B cell (primary cell): ENCODE measurements around the gene WFDC5. TPM values are rescaled to one million over a fixed set of nuclear protein-coding genes. Genes with fewer than 3 reads are reported as not detected.

ENCODE experiments used
- ATAC-seq: fragments of 200-7000 bp; cut with Tn5 transposase; one replicate; pipeline ENCODE4 v1.10.0; 2021; ENCODE audit warnings: low read depth, mild to moderate bottlenecking, moderate number of reproducible peaks, moderate library complexity
- CTCF ChIA-PET: fragments of 350-600 bp; sonication (Branson Sonifier 250); formaldehyde crosslinking; loops from one replicate; lab custom pipeline; 2021; ENCODE audit warnings: antibody characterized with exemption, inconsistent platforms; lab: Charles Lee
- POLR2A ChIA-PET: fragments of 350-600 bp; sonication (Branson Sonifier 250); formaldehyde crosslinking; loops from one replicate; lab custom pipeline; 2021; ENCODE audit warnings: antibody characterized with exemption; lab: Charles Lee
- DNase-seq: peaks from one replicate; pipeline ENCODE4 v3.0.0; 2013
- H2AFZ ChIP-seq: 2 replicates; pipeline ENCODE4 v1.6.1; 2012; ENCODE audit warnings: mild to moderate bottlenecking, low read depth, low read length; ENCODE audit not compliant: insufficient read depth, poor library complexity, severe bottlenecking
- H3K27ac ChIP-seq, 2 donors: 1 replicate in 1 of 2; 2 replicates in 1 of 2; pipeline ENCODE4 v1.5.1; 2012 to 2013; ENCODE audit warnings: low read length in 2 of 2, mild to moderate bottlenecking in 2 of 2, moderate library complexity in 1 of 2
- H3K27me3 ChIP-seq, 4 experiments: fragments of 200-600 bp in 1 of 4; sonication (generic) in 1 of 4; replicated peaks in 1 of 4; 1 replicate in 2 of 4; 2 replicates in 2 of 4; pipeline versions ENCODE4 v1.6.1 to v1.7.0; 2013 to 2016; ENCODE audit warnings: low read length in 3 of 4, mild to moderate bottlenecking in 2 of 4, mixed read lengths in 1 of 4, moderate library complexity in 1 of 4; ENCODE audit not compliant: insufficient read depth in 4 of 4, control insufficient read depth in 3 of 4; ENCODE audit errors: control extremely low read depth in 1 of 4
- H3K36me3 ChIP-seq, 2 experiments: replicated peaks in 1 of 2; 1 replicate in 1 of 2; 2 replicates in 1 of 2; pipeline versions ENCODE4 v1.6.1 to v1.7.1; 2013; ENCODE audit warnings: low read length in 1 of 2; ENCODE audit not compliant: insufficient read depth in 2 of 2, control insufficient read depth in 1 of 2; ENCODE audit errors: control extremely low read depth in 1 of 2, extremely low read depth in 1 of 2
- H3K4me1 ChIP-seq, 2 donors: fragments of 200-600 bp in 1 of 2; sonication (generic) in 1 of 2; 1 replicate in 1 of 2; 2 replicates in 1 of 2; pipeline versions ENCODE4 v1.5.1 to v1.6.1; 2013 to 2017; ENCODE audit warnings: low read length in 2 of 2; ENCODE audit not compliant: control insufficient read depth in 2 of 2, insufficient read depth in 2 of 2
- H3K4me2 ChIP-seq: replicated peaks from 2 replicates; pipeline ENCODE3; 2012; ENCODE audit warnings: mild to moderate bottlenecking, low read depth, low read length; ENCODE audit not compliant: poor library complexity, severe bottlenecking
- H3K4me3 ChIP-seq, 5 experiments: fragments of 200-600 bp in 1 of 5; sonication (generic) in 1 of 5; 1 replicate in 3 of 5; 2 replicates in 2 of 5; pipeline versions ENCODE4 v1.5.1 to v1.7.0; 2011 to 2016; ENCODE audit warnings: low read length in 4 of 5, mild to moderate bottlenecking in 4 of 5, low read depth in 2 of 5, control low read depth in 1 of 5, moderate library complexity in 1 of 5; ENCODE audit not compliant: insufficient read depth in 1 of 5; ENCODE audit errors: control extremely low read depth in 1 of 5, extremely low read depth in 1 of 5
- H3K79me2 ChIP-seq: fragments of 200-600 bp; sonication (generic); one replicate; pipeline ENCODE4 v1.6.0; 2016; ENCODE audit warnings: low read length; ENCODE audit not compliant: control insufficient read depth, insufficient read depth
- H3K9ac ChIP-seq: fragments of 200-600 bp; sonication (generic); 2 replicates; pipeline ENCODE4 v1.6.1; 2017; ENCODE audit warnings: mild to moderate bottlenecking, low read length, moderate library complexity
- H3K9me3 ChIP-seq, 3 donors: one replicate each; pipeline versions ENCODE4 v1.6.1 to v1.7.1; 2013; ENCODE audit warnings: low read length in 2 of 3; ENCODE audit not compliant: control insufficient read depth in 2 of 3, insufficient read depth in 1 of 3; ENCODE audit errors: control extremely low read depth in 1 of 3
- H4K20me1 ChIP-seq: 2 replicates; pipeline ENCODE4 v1.6.0; 2012; ENCODE audit warnings: mild to moderate bottlenecking, low read length; ENCODE audit not compliant: insufficient read depth, control insufficient read depth, poor library complexity, severe bottlenecking
- H3K27ac Mint-ChIP-seq: one replicate; pipeline ENCODE4 v1.8.0; 2021; ENCODE audit warnings: mixed read lengths
- H3K27me3 Mint-ChIP-seq: one replicate; pipeline ENCODE4 v1.8.0; 2021; ENCODE audit warnings: mixed read lengths
- H3K4me1 Mint-ChIP-seq: one replicate; pipeline ENCODE4 v1.8.0; 2021; ENCODE audit warnings: mixed read lengths
- H3K4me3 Mint-ChIP-seq: one replicate; pipeline ENCODE4 v1.8.0; 2021; ENCODE audit warnings: mixed read lengths
- H3K9me3 Mint-ChIP-seq: one replicate; pipeline ENCODE4 v1.8.0; 2022; ENCODE audit warnings: mixed read lengths; ENCODE audit not compliant: insufficient read depth
- EZH2 ChIP-seq: IDR thresholded peaks from 2 replicates; pipeline ENCODE4 v1.6.1; 2012; ENCODE audit warnings: borderline replicate concordance, low read depth, mild to moderate bottlenecking, moderate library complexity, low read length; ENCODE audit not compliant: insufficient read depth, poor library complexity, severe bottlenecking
- WGBS: methylation state at CpG from one replicate; pipeline ENCODE4 v1.1.5; 2013; ENCODE audit warnings: missing lambda C conversion rate; ENCODE audit not compliant: insufficient coverage; 5-methylcytosine and 5-hydroxymethylcytosine counted together
- intact Hi-C: fragments of 100-400 bp; cut with micrococcal nuclease; formaldehyde crosslinking; loops from one replicate; pipeline ENCODE4 v1.10.0; 2022
- polyA plus RNA-seq: library from polyadenylated mRNA; depleted of rRNA; stranded (reverse); fragments of >200 nt; gene quantifications from 2 replicates; pipeline ENCODE4 v1.2.3, GENCODE V29; 2012
- total RNA-seq, 2 donors: library from RNA; stranded (reverse); fragments of 120-200 nt in 1 of 2; gene quantifications; 1 replicate in 1 of 2; 2 replicates in 1 of 2; pipeline versions ENCODE4 v1.2.3 to v1.2.4, GENCODE V29; 2013 to 2022
- TF ChIP-seq, protein P1 (sequence below): fragments of 200-600 bp; IDR thresholded peaks from one replicate; pipeline ENCODE4 v1.8.0; 2022; ENCODE audit warnings: antibody characterized with exemption, mild to moderate bottlenecking

The WFDC5 gene
- total and polyA plus RNA-seq, 2 donors (not counting 1 experiment from before 2014, with no cell fraction given), result not detected

GRCh38 chr20:45095805-45096238, 19.2 kb downstream of the WFDC5 start:
- H3K36me3 ChIP-seq, result no peaks in the 10 kb centered on the region
- H3K9ac ChIP-seq, result no peak overlapping the region
- 6% methylated on average over 3 of the region's 7 CpGs for WGBS
- peaks cover 15% of the 10 kb centered on the region for H3K4me1 Mint-ChIP-seq
- H3K79me2 ChIP-seq, result no peaks in the 10 kb centered on the region
- H3K27me3 Mint-ChIP-seq, result peaks cover 31% of the 10 kb centered on the region
- H2AFZ ChIP-seq, result no peak overlapping the region
- ATAC-seq (peak; percentile 56), DNase-seq (peak; percentile 78)
- no peak overlapping the region for H3K27ac Mint-ChIP-seq
- no peak overlapping the region for H3K27ac ChIP-seq
- H3K27me3 ChIP-seq, result peaks cover 0 to 43% (median 25%) of the 10 kb centered on the region in 4 experiments
- H4K20me1 ChIP-seq, result no peaks in the 10 kb centered on the region
- peaks cover 0 to 8% (median 0%) of the 10 kb centered on the region in 3 donors for H3K9me3 ChIP-seq
- intact Hi-C loops, result loop anchor here (1.0 to 5.0 kb wide), 4 partner anchors 52 to 349 kb away; partner anchors contain the start of genes KCNK15 and PABPC1L
- POLR2A ChIA-PET, result interaction anchor here (0.6 to 0.7 kb wide), 2 partner anchors 52 to 208 kb away, joined by 3 to 4 read pairs; no protein-coding TSS in a partner anchor
- no peaks in the 10 kb centered on the region for H3K9me3 Mint-ChIP-seq
- peaks cover 20 to 21% of the 10 kb centered on the region in 2 donors for H3K4me1 ChIP-seq
- TF ChIP-seq, protein P1, sequence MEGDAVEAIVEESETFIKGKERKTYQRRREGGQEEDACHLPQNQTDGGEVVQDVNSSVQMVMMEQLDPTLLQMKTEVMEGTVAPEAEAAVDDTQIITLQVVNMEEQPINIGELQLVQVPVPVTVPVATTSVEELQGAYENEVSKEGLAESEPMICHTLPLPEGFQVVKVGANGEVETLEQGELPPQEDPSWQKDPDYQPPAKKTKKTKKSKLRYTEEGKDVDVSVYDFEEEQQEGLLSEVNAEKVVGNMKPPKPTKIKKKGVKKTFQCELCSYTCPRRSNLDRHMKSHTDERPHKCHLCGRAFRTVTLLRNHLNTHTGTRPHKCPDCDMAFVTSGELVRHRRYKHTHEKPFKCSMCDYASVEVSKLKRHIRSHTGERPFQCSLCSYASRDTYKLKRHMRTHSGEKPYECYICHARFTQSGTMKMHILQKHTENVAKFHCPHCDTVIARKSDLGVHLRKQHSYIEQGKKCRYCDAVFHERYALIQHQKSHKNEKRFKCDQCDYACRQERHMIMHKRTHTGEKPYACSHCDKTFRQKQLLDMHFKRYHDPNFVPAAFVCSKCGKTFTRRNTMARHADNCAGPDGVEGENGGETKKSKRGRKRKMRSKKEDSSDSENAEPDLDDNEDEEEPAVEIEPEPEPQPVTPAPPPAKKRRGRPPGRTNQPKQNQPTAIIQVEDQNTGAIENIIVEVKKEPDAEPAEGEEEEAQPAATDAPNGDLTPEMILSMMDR, result peak; percentile 85
- TF ChIP-seq EZH2, result no peak
- H3K4me3 Mint-ChIP-seq, result peak overlapping the region; percentile 19
- H3K4me2 ChIP-seq, result peak overlapping the region; percentile 32
- no peak overlapping the region for H3K4me3 ChIP-seq
- CTCF ChIA-PET, result interaction anchor here (0.6 to 7.5 kb wide), 47 partner anchors 10 to 676 kb away, joined by 3 to 134 read pairs (median 5); partner anchors contain the start of gene WFDC5
